Left ventricle myocardium inferior (tissue), 1 donor: ENCODE data around the gene SLC35F4. TPM values are rescaled to one million over a fixed set of nuclear protein-coding genes. Genes with fewer than 3 reads are reported as not detected.

Source experiments
- DNase-seq: peaks from one replicate; pipeline ENCODE4 v3.0.0-alpha.2; 2020
- H3K27ac ChIP-seq: fragments of 200-600 bp; replicated peaks from 2 replicates; pipeline ENCODE4 v1.8.0; 2021
- H3K27me3 ChIP-seq: fragments of 200-600 bp; 2 replicates; pipeline ENCODE4 v1.8.0; 2021; ENCODE audit warnings: low read depth
- H3K36me3 ChIP-seq: fragments of 200-600 bp; 2 replicates; pipeline ENCODE4 v1.8.0; 2021
- H3K4me1 ChIP-seq: fragments of 200-600 bp; 2 replicates; pipeline ENCODE4 v1.8.0; 2021
- H3K4me3 ChIP-seq: fragments of 200-600 bp; 2 replicates; pipeline ENCODE4 v1.8.0; 2021; ENCODE audit warnings: mild to moderate bottlenecking, moderate library complexity
- H3K9me3 ChIP-seq: fragments of 200-600 bp; replicated peaks from 2 replicates; pipeline ENCODE4 v1.8.0; 2021
- intact Hi-C: fragments of 100-400 bp; cut with micrococcal nuclease; formaldehyde crosslinking; loops from one replicate; pipeline ENCODE4 v1.11.0; 2022
- total RNA-seq: library from RNA; stranded (reverse); fragmentation: NEBNext Ultra II Directional; extraction: Animal tissue kit (Norgen Biotek cat#: 25700); gene quantifications from one replicate; pipeline ENCODE4 v1.2.1, GENCODE V29; 2021
- TF ChIP-seq, protein P1 (sequence below): fragments of 200-600 bp; IDR thresholded peaks from 2 replicates; pipeline ENCODE4 v1.8.0; 2021; ENCODE audit warnings: antibody characterized with exemption, mild to moderate bottlenecking, borderline replicate concordance
- donor health status: DM: no; HTN: yes; CAD: no; lungs with severe emphysema.

Gene SLC35F4
- total RNA-seq, 1 donor from 2014 or later, result not detected

DNA sequence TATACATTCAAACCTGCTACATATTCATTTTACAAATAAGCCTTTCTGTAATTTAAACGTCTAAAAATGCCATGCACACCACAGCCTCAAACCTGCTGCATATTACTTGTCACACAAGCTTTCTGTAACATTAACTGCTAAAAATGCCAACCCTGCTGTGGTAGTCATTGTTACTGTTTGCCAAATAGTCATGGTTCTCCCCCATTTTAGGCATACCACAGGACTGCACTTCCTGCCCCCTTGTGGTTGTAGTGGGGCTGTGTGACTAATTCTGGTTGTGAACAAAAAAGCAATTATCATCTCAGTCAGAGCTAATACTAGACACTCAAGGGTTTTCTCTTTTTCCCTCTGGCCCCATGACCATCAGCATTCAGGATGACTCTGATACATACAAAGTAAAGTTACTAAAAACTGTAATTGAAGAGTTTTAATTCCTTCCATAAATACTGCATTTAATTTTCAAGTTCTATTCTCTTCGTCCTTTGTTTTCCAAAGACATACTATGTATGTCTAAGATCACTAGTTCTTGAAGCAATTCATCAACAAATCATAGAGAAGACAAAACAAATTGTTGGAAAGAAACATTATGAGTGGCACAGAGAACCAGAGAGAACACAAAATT lies 5.7 kb upstream of the SLC35F4 start:
- Histone ChIP-seq H3K4me1 (no peaks in the 10 kb centered on the region), H3K27ac (no peak overlapping the region), H3K36me3 (no peaks in the 10 kb centered on the region), H3K9me3 (no peaks in the 10 kb centered on the region), H3K4me3 (no peak overlapping the region), H3K27me3 (peaks cover 69% of the 10 kb centered on the region)
- intact Hi-C loops, result no loop called here
- TF ChIP-seq, protein P1, sequence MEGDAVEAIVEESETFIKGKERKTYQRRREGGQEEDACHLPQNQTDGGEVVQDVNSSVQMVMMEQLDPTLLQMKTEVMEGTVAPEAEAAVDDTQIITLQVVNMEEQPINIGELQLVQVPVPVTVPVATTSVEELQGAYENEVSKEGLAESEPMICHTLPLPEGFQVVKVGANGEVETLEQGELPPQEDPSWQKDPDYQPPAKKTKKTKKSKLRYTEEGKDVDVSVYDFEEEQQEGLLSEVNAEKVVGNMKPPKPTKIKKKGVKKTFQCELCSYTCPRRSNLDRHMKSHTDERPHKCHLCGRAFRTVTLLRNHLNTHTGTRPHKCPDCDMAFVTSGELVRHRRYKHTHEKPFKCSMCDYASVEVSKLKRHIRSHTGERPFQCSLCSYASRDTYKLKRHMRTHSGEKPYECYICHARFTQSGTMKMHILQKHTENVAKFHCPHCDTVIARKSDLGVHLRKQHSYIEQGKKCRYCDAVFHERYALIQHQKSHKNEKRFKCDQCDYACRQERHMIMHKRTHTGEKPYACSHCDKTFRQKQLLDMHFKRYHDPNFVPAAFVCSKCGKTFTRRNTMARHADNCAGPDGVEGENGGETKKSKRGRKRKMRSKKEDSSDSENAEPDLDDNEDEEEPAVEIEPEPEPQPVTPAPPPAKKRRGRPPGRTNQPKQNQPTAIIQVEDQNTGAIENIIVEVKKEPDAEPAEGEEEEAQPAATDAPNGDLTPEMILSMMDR, result peak; percentile 54
- no peak for DNase-seq

DNA sequence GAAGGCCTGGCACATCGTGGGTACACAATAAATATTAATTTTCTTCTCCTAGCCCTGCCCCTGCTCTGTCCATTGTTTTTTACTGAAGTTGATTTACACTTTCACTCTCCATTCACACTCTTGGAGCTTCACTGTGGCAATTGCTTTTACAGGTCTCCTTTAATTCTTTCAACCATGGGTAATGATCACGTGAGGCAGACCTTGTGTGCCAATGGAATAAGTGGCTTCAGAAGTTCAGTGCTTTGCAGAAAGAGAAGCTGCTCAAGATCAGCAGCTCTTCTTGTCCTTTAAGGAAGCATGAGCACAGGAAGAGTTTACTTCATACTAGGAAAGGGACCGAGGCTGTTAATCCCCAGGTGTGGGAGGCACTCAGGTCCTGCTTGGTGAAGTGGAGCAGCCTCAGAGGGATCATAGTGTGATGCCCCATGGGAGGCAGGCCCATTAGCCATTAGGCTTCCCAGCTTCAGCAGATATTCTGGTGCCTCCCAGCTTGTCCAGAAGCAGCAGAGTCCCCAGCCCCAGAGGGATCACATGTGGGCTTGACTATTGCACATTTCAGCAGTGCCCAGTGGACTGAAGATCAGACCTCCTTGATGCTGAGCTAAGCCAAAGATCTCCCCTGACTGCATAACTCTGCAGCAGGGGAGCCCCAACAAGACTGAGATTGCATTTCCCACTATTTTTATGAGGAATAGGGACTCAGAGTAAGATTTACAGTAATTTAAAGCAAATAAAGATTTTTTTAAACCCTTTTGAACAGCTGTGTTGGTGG lies 5.0 kb upstream of the SLC35F4 start:
- no peaks in the 10 kb centered on the region for H3K36me3 ChIP-seq
- DNase-seq, result no peak
- H3K4me1 ChIP-seq, result peaks cover 2% of the 10 kb centered on the region
- peaks cover 76% of the 10 kb centered on the region for H3K27me3 ChIP-seq
- TF ChIP-seq, protein P1, result no peak
- no peak overlapping the region for H3K4me3 ChIP-seq
- no peak overlapping the region for H3K27ac ChIP-seq
- intact Hi-C loops, result no loop called here
- H3K9me3 ChIP-seq, result no peaks in the 10 kb centered on the region

DNA sequence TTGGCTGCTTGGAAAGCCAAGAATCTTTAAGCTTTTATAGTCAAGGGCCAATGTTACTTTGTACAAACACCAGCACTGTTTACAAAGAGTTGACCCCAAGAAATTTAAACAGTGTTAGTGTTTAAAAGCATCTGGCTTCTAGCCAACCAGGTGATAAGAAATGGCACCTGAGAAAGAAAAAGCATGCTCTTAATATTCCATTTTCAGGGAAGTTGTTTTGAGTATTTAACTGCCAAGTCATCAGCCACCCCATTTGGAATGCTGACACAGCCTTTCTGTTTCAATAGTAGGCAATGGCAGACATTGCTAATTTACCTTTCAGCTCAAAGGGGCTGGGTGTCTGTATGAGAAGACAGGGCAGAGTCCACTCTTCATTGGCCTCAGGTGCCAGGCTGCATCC lies 3.7 kb upstream of the SLC35F4 start:
- intact Hi-C loops, result no loop called here
- TF ChIP-seq, protein P1, result no peak
- H3K9me3 ChIP-seq, result no peaks in the 10 kb centered on the region
- H3K4me1 ChIP-seq, result peaks cover 11% of the 10 kb centered on the region
- H3K4me3 ChIP-seq, result no peak overlapping the region
- H3K36me3 ChIP-seq, result no peaks in the 10 kb centered on the region
- peaks cover 88% of the 10 kb centered on the region for H3K27me3 ChIP-seq
- no peak for DNase-seq
- H3K27ac ChIP-seq, result no peak overlapping the region

DNA sequence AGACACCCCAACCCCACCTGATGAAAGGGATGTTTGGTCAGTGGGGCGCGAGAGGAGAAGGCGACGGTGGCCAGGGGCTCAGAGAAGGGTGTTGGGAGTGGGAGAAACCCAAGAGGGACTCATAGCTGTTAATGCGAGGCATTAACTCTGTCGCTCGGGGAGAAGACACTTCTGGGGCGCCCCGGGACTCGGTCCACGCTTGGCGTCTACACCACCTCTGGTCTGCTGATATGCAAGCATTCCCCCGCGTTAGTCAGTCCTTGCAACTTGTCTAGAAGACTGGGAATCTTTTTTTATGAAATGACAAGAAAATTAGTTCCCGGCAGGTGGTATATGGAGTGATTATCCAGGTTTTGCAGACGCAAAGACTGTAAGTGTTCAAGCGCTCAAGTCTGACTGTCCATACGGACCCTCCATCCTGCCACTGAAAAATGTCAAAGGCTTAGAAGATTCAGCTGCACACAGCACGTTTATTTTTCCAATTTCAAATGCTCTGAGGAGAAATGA lies 360 bp upstream of the SLC35F4 start:
- no peak for DNase-seq
- Histone ChIP-seq H3K4me1 (peaks cover 11% of the 10 kb centered on the region), H3K36me3 (no peaks in the 10 kb centered on the region), H3K4me3 (peak overlapping the region; percentile 51), H3K9me3 (no peaks in the 10 kb centered on the region), H3K27ac (no peak overlapping the region), H3K27me3 (peaks cover 97% of the 10 kb centered on the region)
- intact Hi-C loops, result no loop called here
- TF ChIP-seq, protein P1, result no peak

DNA sequence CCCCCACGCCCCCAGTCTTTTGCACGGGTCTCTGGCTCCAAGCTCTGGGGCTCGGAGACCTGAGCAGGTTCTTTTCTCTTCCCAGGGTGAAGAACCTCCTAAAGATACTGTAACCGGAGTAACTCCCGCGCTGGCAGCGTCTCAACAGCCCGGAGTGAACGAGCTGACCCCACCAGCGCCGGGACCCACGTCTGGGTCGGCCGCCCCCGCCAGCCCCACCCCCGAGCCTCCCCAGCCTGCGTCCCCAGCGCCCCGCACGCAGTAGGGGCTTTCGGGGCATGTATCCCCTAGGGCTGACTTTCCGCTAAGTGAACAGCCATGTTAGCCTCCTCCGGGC lies 858 bp downstream of the SLC35F4 start:
- intact Hi-C loops, result no loop called here
- H3K27ac ChIP-seq, result no peak overlapping the region
- H3K27me3 ChIP-seq, result peaks cover 89% of the 10 kb centered on the region

More for the DNA sequence above, 858 bp downstream of the SLC35F4 start:
- Histone ChIP-seq H3K9me3 (no peaks in the 10 kb centered on the region), H3K4me1 (peaks cover 11% of the 10 kb centered on the region), H3K4me3 (peak overlapping the region; percentile 51), H3K36me3 (no peaks in the 10 kb centered on the region)
- no peak for DNase-seq
- TF ChIP-seq, protein P1, result no peak
